Type B pancreatic cell (in vitro differentiated cells): ENCODE measurements around the gene IST1. TPM values are rescaled to one million over a fixed set of nuclear protein-coding genes. Genes with fewer than 3 reads are reported as not detected.

Experiments
- DNase-seq: peaks from one replicate; pipeline ENCODE4 v3.0.0; 2021; ENCODE audit warnings: mixed read lengths; ENCODE audit not compliant: unreplicated experiment; ENCODE audit errors: extremely low spot score
- H3K27ac Mint-ChIP-seq: 2 replicates; pipeline ENCODE4 v1.8.0; 2021; ENCODE audit warnings: mild to moderate bottlenecking, mixed read lengths
- H3K27me3 Mint-ChIP-seq: 2 replicates; pipeline ENCODE4 v1.8.0; 2021; ENCODE audit warnings: mixed read lengths
- H3K36me3 Mint-ChIP-seq: 2 replicates; pipeline ENCODE4 v1.8.0; 2021; ENCODE audit warnings: mixed read lengths
- H3K4me1 Mint-ChIP-seq: one replicate; pipeline ENCODE4 v1.8.0; 2021; ENCODE audit warnings: mixed read lengths; ENCODE audit not compliant: unreplicated experiment
- H3K4me3 Mint-ChIP-seq: 2 replicates; pipeline ENCODE4 v1.8.0; 2021; ENCODE audit warnings: mild to moderate bottlenecking, mixed read lengths
- H3K9me3 Mint-ChIP-seq: 2 replicates; pipeline ENCODE4 v1.8.0; 2021; ENCODE audit warnings: mixed read lengths
- CTCF ChIP-seq: fragments of 200-600 bp; sonication (generic); conservative IDR thresholded peaks from 2 replicates; pipeline ENCODE4 v1.5.0; 2021; ENCODE audit warnings: antibody characterized with exemption, mild to moderate bottlenecking
- total RNA-seq: library from RNA; stranded (reverse); gene quantifications from 2 replicates; pipeline ENCODE4 v1.2.1, GENCODE V29; 2021; ENCODE audit warnings: low replicate concordance

The IST1 gene
- total RNA-seq, 1 donor from 2014 or later, result 233 TPM

- no peak for DNase-seq
- Mint-ChIP-seq H3K9me3 (no peaks in the 10 kb centered on the region), H3K27me3 (no peaks in the 10 kb centered on the region), H3K4me3 (peak overlapping the region; percentile 97), H3K4me1 (peaks cover 11% of the 10 kb centered on the region), H3K27ac (peak overlapping the region; percentile 99), H3K36me3 (peaks cover 4% of the 10 kb centered on the region)
- TF ChIP-seq CTCF, result no peak
These were observed 956 bp upstream of the IST1 start for GRCh38 chr16:71894229-71894920.

- DNase-seq, result peak; percentile 72
These were observed 491 bp downstream of the IST1 start for GRCh38 chr16:71895679-71896365.

GRCh38 chr16:71896764-71897368 lies 1.5 kb downstream of the IST1 start:
- H3K4me3 Mint-ChIP-seq, result peak overlapping the region; percentile 97
- peaks cover 15% of the 10 kb centered on the region for H3K4me1 Mint-ChIP-seq
- no peak for DNase-seq
- peaks cover 13% of the 10 kb centered on the region for H3K36me3 Mint-ChIP-seq
- peak overlapping the region; percentile 70 for H3K27ac Mint-ChIP-seq
- H3K9me3 Mint-ChIP-seq, result no peaks in the 10 kb centered on the region
- no peaks in the 10 kb centered on the region for H3K27me3 Mint-ChIP-seq
- TF ChIP-seq CTCF, result no peak

More at GRCh38 chr16:71895679-71896365, 491 bp downstream of the IST1 start:
- Mint-ChIP-seq H3K27ac (peak overlapping the region; percentile 99), H3K4me1 (peaks cover 11% of the 10 kb centered on the region), H3K9me3 (no peaks in the 10 kb centered on the region), H3K27me3 (no peaks in the 10 kb centered on the region), H3K36me3 (peaks cover 8% of the 10 kb centered on the region), H3K4me3 (peak overlapping the region; percentile 97)
- no peak for TF ChIP-seq CTCF

GRCh38 chr16:71899171-71899570 lies 3.8 kb downstream of the IST1 start:
- H3K9me3 Mint-ChIP-seq, result no peaks in the 10 kb centered on the region
- TF ChIP-seq CTCF, result no peak
- H3K36me3 Mint-ChIP-seq, result peaks cover 23% of the 10 kb centered on the region
- H3K27ac Mint-ChIP-seq, result no peak overlapping the region
- no peak overlapping the region for H3K4me3 Mint-ChIP-seq
- DNase-seq, result no peak
- no peaks in the 10 kb centered on the region for H3K27me3 Mint-ChIP-seq
- H3K4me1 Mint-ChIP-seq, result peaks cover 11% of the 10 kb centered on the region

GRCh38 chr16:71902656-71903365 lies 7.5 kb downstream of the IST1 start:
- no peak for DNase-seq
- Mint-ChIP-seq H3K4me3 (no peak overlapping the region), H3K27ac (no peak overlapping the region), H3K9me3 (no peaks in the 10 kb centered on the region), H3K36me3 (peaks cover 25% of the 10 kb centered on the region), H3K4me1 (peaks cover 5% of the 10 kb centered on the region), H3K27me3 (no peaks in the 10 kb centered on the region)
- no peak for TF ChIP-seq CTCF
